ENCODE measurements around the gene ZBTB7C. TPM values are rescaled to one million over a fixed set of nuclear protein-coding genes. Genes with fewer than 3 reads are reported as not detected.

Gene ZBTB7C
- polyA plus RNA-seq, 1 donor (not counting 4 experiments of a cell fraction or from before 2014, with no cell fraction given): 0.58 TPM

- peak overlapping the region; percentile 27 for H3K4me2 ChIP-seq (ENCODE audit: control insufficient read depth, extremely low read depth, insufficient read depth, low read depth, low read length)
Measured at GRCh38 chr18:48422947-48423378, 13.8 kb upstream of the ZBTB7C start.

GRCh38 chr18:48419277-48420022 lies 10.3 kb upstream of the ZBTB7C start:
- Histone ChIP-seq H3K9ac (ENCODE audit: control insufficient read depth, extremely low read depth, insufficient read depth, low read length) (no peak overlapping the region), H2AFZ (ENCODE audit: control insufficient read depth, low read length) (no peak overlapping the region), H3K27ac (ENCODE audit: control insufficient read depth, insufficient read depth, low read length) (no peak overlapping the region), H3K9me3 (ENCODE audit: control insufficient read depth, low read depth, low read length) (no peaks in the 10 kb centered on the region), H3K4me1 (ENCODE audit: control insufficient read depth, extremely low read depth, insufficient read depth, low read length) (no peaks in the 10 kb centered on the region), H3K4me3 (ENCODE audit: control insufficient read depth in 2 of 3, extremely low read depth in 1 of 3, insufficient read depth in 2 of 3, low read depth in 1 of 3, low read length in 3 of 3) (no peak overlapping the region), H3K4me2 (ENCODE audit: control insufficient read depth, extremely low read depth, insufficient read depth, low read depth, low read length) (no peak overlapping the region), H3K36me3 (ENCODE audit: control insufficient read depth in 2 of 2, extremely low read depth in 1 of 2, insufficient read depth in 2 of 2, low read length in 2 of 2) (no peaks in the 10 kb centered on the region), H3K27me3 (ENCODE audit: control insufficient read depth, extremely low read depth, insufficient read depth, low read length) (peaks cover 16% of the 10 kb centered on the region), H3K79me2 (ENCODE audit: control insufficient read depth, insufficient read depth, low read length) (no peaks in the 10 kb centered on the region), H4K20me1 (ENCODE audit: control insufficient read depth, extremely low read depth, insufficient read depth, low read length) (no peaks in the 10 kb centered on the region), H3K9me1 (ENCODE audit: control insufficient read depth, extremely low read depth, insufficient read depth, low read length) (no peaks in the 10 kb centered on the region)
- dilution Hi-C loops (cut with MboI; ENCODE audit: extremely low pct_ligation_motif_present, low sequenced_read_pairs): no loop called here
- TF ChIP-seq EZH2 (IDR thresholded peaks at IDR 0.05; ENCODE audit: low read length): no peak
- TF ChIP-seq CTCF (optimal IDR thresholded peaks at IDR 0.05 in 1 of 3, IDR thresholded peaks at IDR 0.05 in 1 of 3, conservative IDR thresholded peaks at IDR 0.05 in 1 of 3; ENCODE audit: extremely low read depth in 1 of 3, insufficient read depth in 2 of 3, low read length in 3 of 3): peak in 2 of 3 experiments; percentile 9 to 56
- DNase-seq (ENCODE audit: low read depth, low spot score) (no peak), FAIRE-seq (no peak)

More at GRCh38 chr18:48422947-48423378, 13.8 kb upstream of the ZBTB7C start:
- TF ChIP-seq CTCF (optimal IDR thresholded peaks at IDR 0.05 in 1 of 3, IDR thresholded peaks at IDR 0.05 in 1 of 3, conservative IDR thresholded peaks at IDR 0.05 in 1 of 3; ENCODE audit: extremely low read depth in 1 of 3, insufficient read depth in 2 of 3, low read length in 3 of 3): no peak
- TF ChIP-seq EZH2 (IDR thresholded peaks at IDR 0.05; ENCODE audit: low read length): no peak
- no peaks in the 10 kb centered on the region for H3K36me3 ChIP-seq (ENCODE audit: control insufficient read depth in 2 of 2, extremely low read depth in 1 of 2, insufficient read depth in 2 of 2, low read length in 2 of 2)
- no peak overlapping the region for H3K4me3 ChIP-seq (ENCODE audit: control insufficient read depth in 2 of 3, extremely low read depth in 1 of 3, insufficient read depth in 2 of 3, low read depth in 1 of 3, low read length in 3 of 3)
- no peaks in the 10 kb centered on the region for H4K20me1 ChIP-seq (ENCODE audit: control insufficient read depth, extremely low read depth, insufficient read depth, low read length)
- no peaks in the 10 kb centered on the region for H3K79me2 ChIP-seq (ENCODE audit: control insufficient read depth, insufficient read depth, low read length)
- no peak overlapping the region for H3K9ac ChIP-seq (ENCODE audit: control insufficient read depth, extremely low read depth, insufficient read depth, low read length)
- no peak for DNase-seq (ENCODE audit: low read depth, low spot score)
- H3K9me1 ChIP-seq (ENCODE audit: control insufficient read depth, extremely low read depth, insufficient read depth, low read length): no peaks in the 10 kb centered on the region
- no peak for FAIRE-seq
- no peak overlapping the region for H3K27ac ChIP-seq (ENCODE audit: control insufficient read depth, insufficient read depth, low read length)
- H3K27me3 ChIP-seq (ENCODE audit: control insufficient read depth, extremely low read depth, insufficient read depth, low read length): peaks cover 26% of the 10 kb centered on the region
- no peaks in the 10 kb centered on the region for H3K9me3 ChIP-seq (ENCODE audit: control insufficient read depth, low read depth, low read length)
- H3K4me1 ChIP-seq (ENCODE audit: control insufficient read depth, extremely low read depth, insufficient read depth, low read length): no peaks in the 10 kb centered on the region
- H2AFZ ChIP-seq (ENCODE audit: control insufficient read depth, low read length): no peak overlapping the region
- dilution Hi-C loops (cut with MboI; ENCODE audit: extremely low pct_ligation_motif_present, low sequenced_read_pairs): no loop called here
